ENCODE data around the gene ZDHHC4.

GRCh38 chr7:6600093-6600492, 22.8 kb downstream of the ZDHHC4 start:
- TF ChIP-seq GATA2 (CRISPR knock-in tag; IDR thresholded peaks at IDR 0.05): no peak
- TF ChIP-seq EWSR1 (IDR thresholded peaks at IDR 0.05; ENCODE audit: borderline replicate concordance, low read depth, partially characterized antibody): no peak
- TF ChIP-seq NFYB (IDR thresholded peaks at IDR 0.05; ENCODE audit: extremely low read depth, insufficient read length): no peak
- TF ChIP-seq YY1 (IDR thresholded peaks at IDR 0.05; ENCODE audit: borderline replicate concordance in 1 of 3, control insufficient read depth in 1 of 3, extremely low read depth in 1 of 3, insufficient read depth in 3 of 3, insufficient read length in 1 of 3, insufficient replicate concordance in 2 of 3, low read depth in 1 of 3, low read length in 2 of 3): no peak
- no peak for TF ChIP-seq ZNF644 (tag; IDR thresholded peaks at IDR 0.05; ENCODE audit: low read depth)
- no peak for TF ChIP-seq EP300 (IDR thresholded peaks at IDR 0.05; ENCODE audit: low read length)
- no peak for TF ChIP-seq ZBTB1 (CRISPR knock-in tag; IDR thresholded peaks at IDR 0.05; ENCODE audit: borderline replicate concordance, low read depth)
